HEK293T (cell line): ENCODE data around the gene ROS1.

Experiments used
- ARNT ChIP-seq: fragments of 450-650 bp; IDR thresholded peaks from 2 replicates; pipeline ENCODE4 v1.6.1; 2017; ENCODE audit warnings: mild to moderate bottlenecking
- CTBP1 ChIP-seq: fragments of 450-650 bp; IDR thresholded peaks from 2 replicates; pipeline ENCODE4 v1.6.1; 2016; ENCODE audit warnings: borderline replicate concordance
- ELF4 ChIP-seq: fragments of 450-650 bp; IDR thresholded peaks from 2 replicates; pipeline ENCODE4 v1.6.1; 2017; ENCODE audit warnings: antibody characterized with exemption
- FOXA1 ChIP-seq: fragments of 450-650 bp; IDR thresholded peaks from 2 replicates; pipeline ENCODE4 v1.6.1; 2016; ENCODE audit warnings: mild to moderate bottlenecking
- FOXM1 ChIP-seq: fragments of 450-650 bp; IDR thresholded peaks from 2 replicates; pipeline ENCODE4 v1.6.1; 2017; ENCODE audit warnings: mild to moderate bottlenecking, borderline replicate concordance
- HDGF ChIP-seq: fragments of 450-650 bp; IDR thresholded peaks from 2 replicates; pipeline ENCODE4 v1.6.1; 2017; ENCODE audit warnings: antibody characterized with exemption, borderline replicate concordance
- L3MBTL2 ChIP-seq: fragments of 450-650 bp; conservative IDR thresholded peaks from 2 replicates; pipeline ENCODE4 v1.6.1; 2016; ENCODE audit warnings: mild to moderate bottlenecking
- NFRKB ChIP-seq: fragments of 450-650 bp; IDR thresholded peaks from 2 replicates; pipeline ENCODE4 v1.6.1; 2016; ENCODE audit warnings: mild to moderate bottlenecking, moderate library complexity
- PKNOX1 ChIP-seq: fragments of 450-650 bp; IDR thresholded peaks from 2 replicates; pipeline ENCODE4 v1.6.1; 2016
- SP1 ChIP-seq: fragments of 450-650 bp; IDR thresholded peaks from 2 replicates; pipeline ENCODE4 v1.6.1; 2017
- SUZ12 ChIP-seq: fragments of 450-650 bp; IDR thresholded peaks from 2 replicates; pipeline ENCODE4 v1.6.1; 2016; ENCODE audit warnings: mild to moderate bottlenecking
- TARDBP ChIP-seq: fragments of 450-650 bp; IDR thresholded peaks from 2 replicates; pipeline ENCODE4 v1.6.1; 2016
- ZNF384 ChIP-seq: fragments of 450-650 bp; IDR thresholded peaks from 2 replicates; pipeline ENCODE4 v1.6.1; 2016

GRCh38 chr6:117423754-117424153, 2.0 kb downstream of the ROS1 start:
- TF ChIP-seq L3MBTL2 (no peak), SP1 (no peak), ARNT (no peak), ZNF384 (no peak), FOXA1 (no peak), TARDBP (no peak), ELF4 (no peak), FOXM1 (no peak), SUZ12 (no peak), CTBP1 (no peak), PKNOX1 (no peak), NFRKB (no peak), HDGF (no peak)
